GM18870 (cell line): Measurements from ENCODE around the gene SMARCC2.

Source experiments
- ATAC-seq: cut with Tn5 transposase; IDR thresholded peaks from one replicate; pipeline ENCODE4 v1.9.1; 2021; ENCODE audit warnings: moderate library complexity; ENCODE audit not compliant: unreplicated experiment

The SMARCC2 gene

GRCh38 chr12:56152756-56153677, 36.3 kb downstream of the SMARCC2 start:
- ATAC-seq = no peak

- ATAC-seq = peak; percentile 74
Measured at GRCh38 chr12:56152132-56152755, 37.0 kb downstream of the SMARCC2 start, which contains the start of gene MYL6B. TSS of gene MYL6B (plus strand) at chr12:56152587. CDS start at chr12:56153919, 1,332 bp downstream.

DNA sequence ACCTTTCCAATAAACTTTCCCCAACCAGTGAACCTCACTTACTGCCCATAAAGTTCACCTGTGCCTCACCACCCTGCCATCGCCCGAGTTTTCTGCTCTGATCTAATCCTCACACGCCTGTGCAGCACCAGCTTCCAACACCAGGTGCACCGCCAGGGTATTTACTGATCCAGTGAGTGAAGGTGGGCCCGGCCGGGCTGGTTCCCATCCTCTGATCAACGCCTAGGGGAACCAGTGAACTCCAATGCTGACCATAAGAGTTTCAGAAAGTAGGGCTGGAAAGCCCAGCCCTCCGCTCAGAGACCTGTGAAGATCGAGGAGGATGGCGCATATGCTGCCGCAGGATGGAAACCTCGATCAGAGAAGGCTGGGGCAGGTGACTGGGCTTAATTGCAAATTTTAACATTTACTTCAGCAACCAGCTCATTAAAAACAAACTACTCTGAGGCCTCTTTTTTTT, 37.6 kb downstream of the SMARCC2 start:
- peak; percentile 33 for ATAC-seq

DNA sequence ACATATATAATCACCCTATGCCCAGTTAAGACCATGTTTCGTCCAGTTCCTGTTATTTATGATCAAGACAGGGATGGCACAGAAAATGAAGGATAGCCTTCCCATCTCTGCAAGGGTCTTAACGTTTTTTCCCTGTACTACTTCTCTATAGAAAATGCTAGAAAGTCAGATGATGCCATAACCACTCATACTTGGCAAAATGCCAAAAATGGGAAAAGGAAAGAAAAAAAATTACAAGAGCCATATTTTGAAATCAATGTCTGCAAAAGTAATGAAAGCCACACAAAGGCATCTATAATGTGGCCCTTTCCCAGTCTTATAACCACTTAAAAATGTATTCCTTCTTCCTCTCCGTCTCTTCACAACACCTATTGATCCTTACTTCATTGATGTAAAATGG, 38.7 kb downstream of the SMARCC2 start:
- no peak for ATAC-seq

- ATAC-seq = no peak
Measured at GRCh38 chr12:56146492-56147460, 42.5 kb downstream of the SMARCC2 start.

DNA sequence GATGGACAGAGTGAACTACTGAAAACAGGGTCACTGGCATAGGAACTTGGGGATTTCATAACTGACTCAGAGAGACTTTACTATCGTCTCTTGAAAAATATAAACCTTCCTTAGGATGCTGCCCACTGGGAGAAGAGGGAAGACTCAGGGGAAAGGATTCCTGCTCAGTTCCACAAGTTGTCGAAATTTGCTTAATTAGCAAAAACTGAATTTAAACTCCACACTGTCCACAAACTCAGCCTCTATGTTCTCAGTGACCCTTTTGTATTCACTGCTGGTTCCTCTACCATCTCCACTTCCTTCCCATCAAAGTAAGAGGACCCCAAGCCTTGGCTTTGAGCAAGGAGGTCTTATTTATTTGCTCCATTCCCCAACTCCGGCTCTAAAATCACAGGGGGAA, 44.1 kb downstream of the SMARCC2 start:
- no peak for ATAC-seq

DNA sequence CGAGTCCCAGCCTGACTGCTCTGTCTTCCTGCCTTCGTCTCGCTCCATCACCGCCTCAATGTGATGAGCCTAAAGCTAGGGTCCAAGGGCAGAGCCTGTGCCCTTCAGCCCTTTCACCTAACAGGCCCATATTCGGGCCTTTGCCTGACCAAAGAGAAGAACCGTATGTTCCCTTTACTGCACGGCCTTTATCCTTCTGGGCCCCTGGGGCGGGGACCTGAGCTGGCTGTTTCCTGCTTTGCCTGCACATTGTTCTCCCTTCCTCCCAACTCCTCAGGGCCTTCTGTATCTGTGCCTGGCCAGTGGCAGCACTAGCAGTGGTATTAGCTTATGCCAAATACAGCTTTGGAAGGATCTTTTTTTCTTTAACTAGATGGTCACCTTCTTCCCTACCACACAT, 45.4 kb downstream of the SMARCC2 start:
- no peak for ATAC-seq

- no peak for ATAC-seq
Measured at GRCh38 chr12:56143217-56143616, 46.1 kb downstream of the SMARCC2 start.

GRCh38 chr12:56141946-56142784, 47.1 kb downstream of the SMARCC2 start:
- no peak for ATAC-seq

DNA sequence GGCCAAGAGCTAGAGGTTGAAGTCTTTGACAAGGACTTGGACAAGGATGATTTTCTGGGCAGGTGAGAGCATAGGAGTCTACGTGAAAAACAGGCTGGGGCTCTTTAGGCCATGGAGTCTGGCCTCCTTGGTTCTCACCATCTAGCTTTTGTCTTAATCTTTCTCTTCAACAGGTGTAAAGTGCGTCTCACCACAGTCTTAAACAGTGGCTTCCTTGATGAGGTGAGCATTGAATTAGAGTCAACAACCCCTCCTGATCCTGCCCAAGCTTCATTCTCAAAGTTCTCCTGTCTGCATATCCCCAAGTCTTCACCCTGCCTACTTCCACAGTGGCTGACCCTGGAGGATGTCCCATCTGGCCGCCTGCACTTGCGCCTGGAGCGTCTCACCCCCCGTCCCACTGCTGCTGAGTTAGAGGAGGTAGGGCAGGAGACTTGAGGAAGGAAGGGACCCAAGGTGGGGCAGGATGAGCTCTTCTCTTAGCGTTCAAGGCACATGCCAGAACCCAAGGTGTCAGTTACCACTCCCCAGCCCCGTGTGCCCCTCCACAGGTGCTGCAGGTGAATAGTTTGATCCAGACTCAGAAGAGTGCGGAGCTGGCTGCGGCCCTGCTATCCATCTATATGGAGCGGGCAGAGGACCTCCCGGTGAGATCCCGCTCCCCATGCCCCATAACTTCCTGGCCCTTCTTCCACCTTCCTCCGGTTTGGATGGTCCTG, 51.3 kb downstream of the SMARCC2 start:
- no peak for ATAC-seq

GRCh38 chr12:56134897-56135296, 54.4 kb downstream of the SMARCC2 start:
- ATAC-seq = no peak

- no peak for ATAC-seq
Measured at GRCh38 chr12:56130876-56131275, 58.4 kb downstream of the SMARCC2 start.

GRCh38 chr12:56129942-56130495, 59.3 kb downstream of the SMARCC2 start:
- no peak for ATAC-seq

DNA sequence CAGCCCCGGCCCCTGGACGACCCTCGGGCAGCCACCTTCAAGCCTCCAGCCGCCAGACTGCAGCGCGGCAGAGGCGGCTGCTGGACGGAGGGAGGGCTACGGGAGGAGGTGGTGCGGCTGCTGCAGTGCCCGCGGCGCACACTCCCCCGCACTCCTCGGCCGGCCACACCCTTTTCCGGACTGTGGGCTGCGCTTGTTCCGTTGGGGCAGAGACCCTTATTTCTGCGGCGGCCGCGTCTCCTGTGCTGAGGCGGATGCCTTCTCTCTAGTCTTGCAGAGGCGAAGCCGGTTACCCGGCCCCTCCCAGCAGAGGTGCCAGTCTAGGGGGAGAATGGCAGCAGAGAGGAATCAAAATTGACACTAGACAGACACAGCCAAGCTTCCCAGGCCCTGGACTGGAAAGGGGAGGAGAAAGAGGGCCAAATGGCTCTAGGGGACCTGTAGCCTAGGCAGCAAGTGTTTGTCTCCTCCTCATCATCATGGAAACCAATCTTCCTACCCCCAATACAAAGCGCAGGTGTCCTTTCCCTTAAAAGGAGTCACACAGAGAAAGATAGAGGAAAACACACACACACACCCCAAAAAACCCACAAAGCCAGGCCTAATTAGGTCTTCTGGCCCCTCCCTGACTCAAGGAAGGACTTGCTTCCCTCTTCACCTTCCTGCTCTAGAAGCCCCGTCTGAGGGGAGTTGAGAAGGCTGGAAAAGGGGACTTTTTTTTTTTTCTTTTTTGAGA, 59.9 kb downstream of the SMARCC2 start:
- no peak for ATAC-seq

- no peak for ATAC-seq
Measured at GRCh38 chr12:56128670-56129205, 60.5 kb downstream of the SMARCC2 start.

DNA sequence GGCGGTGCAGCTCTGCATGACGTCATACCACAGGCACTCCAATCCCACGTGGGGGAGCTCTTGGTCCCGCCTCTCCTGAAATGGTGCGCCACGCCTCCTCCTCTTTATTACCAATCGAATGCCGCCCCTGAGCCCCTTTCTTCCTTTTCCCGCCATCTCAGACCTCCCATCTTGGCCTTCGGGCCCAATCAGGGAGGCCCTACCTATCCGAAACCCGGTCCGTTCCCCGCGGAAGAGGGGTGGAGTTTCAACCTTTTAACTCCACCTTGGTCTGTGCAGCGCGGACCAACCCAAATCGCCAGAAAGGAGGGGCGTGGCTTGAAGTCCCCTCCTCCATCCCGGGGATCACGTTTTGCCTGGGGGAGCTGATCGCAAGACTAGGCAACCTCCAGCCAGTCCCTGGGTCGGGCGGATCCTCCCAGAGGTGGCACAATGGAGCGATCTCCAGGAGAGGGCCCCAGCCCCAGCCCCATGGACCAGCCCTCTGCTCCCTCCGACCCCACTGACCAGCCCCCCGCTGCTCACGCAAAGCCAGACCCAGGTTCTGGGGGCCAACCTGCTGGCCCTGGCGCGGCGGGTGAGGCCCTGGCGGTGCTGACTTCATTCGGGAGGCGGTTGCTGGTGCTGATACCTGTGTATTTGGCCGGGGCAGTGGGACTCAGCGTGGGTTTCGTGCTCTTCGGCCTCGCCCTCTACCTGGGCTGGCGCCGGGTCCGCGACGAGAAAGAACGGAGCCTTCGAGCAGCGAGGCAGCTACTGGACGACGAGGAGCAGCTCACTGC, 61.2 kb downstream of the SMARCC2 start, which contains the start of gene ESYT1:
Gene ESYT1, plus strand, starts transcription at position 380 of the 782 bp plus-strand sequence. Its CDS starts 53 bp downstream, at position 433.
- peak; percentile 85 for ATAC-seq

GRCh38 chr12:56127485-56127887, 61.8 kb downstream of the SMARCC2 start:
- ATAC-seq = no peak
